ENCODE measurements around the gene GABRA5. TPM values are rescaled to one million over a fixed set of nuclear protein-coding genes. Genes with fewer than 3 reads are reported as not detected.
A peak's percentile ranks its signal among the peaks of the same experiment; 100 is the strongest.

The GABRA5 gene
- total and polyA plus RNA-seq, 2 of the 8 experiments (the other 6 are each of a cell fraction or from before 2014, with no cell fraction given) = 15.0 to 29.6 TPM

DNA sequence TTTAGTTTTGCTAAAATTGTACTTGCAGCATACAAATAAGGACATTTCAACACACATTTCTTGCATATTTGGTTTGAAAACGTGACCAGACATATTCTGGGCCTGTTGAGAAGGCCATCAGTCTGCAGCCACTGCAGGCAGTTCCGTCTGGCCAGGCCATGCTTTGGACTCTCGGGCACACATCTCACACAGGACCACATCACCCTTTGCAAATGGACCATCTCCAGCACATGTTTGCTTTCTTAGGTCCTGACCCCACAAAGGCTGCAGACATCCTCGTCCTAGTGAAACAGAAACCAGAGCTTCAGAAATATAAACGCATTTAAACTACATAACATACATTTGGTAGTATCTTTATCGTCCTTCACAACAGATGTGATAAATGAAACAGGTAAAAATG is 24.1 kb downstream of the GABRA5 start:
- no peaks in the 10 kb centered on the region for H3K36me3 ChIP-seq (ENCODE audit: control insufficient read depth in 2 of 4, insufficient read depth in 4 of 4, low read length in 3 of 4)
- H2BK12ac ChIP-seq (ENCODE audit: low read depth, low read length) = no peak overlapping the region
- H3K56ac ChIP-seq (replicated peaks; ENCODE audit: insufficient read length, low read depth, low read length) = no peak overlapping the region
- no peaks in the 10 kb centered on the region; a peak in 1 of 7 replicates for H3K27me3 ChIP-seq (replicated peaks in 1 of 4; ENCODE audit: control insufficient read depth in 3 of 4, extremely low read depth in 1 of 4, insufficient read depth in 3 of 4, low read length in 3 of 4)
- H3K23ac ChIP-seq (ENCODE audit: insufficient read length) = no peak overlapping the region
- no peak overlapping the region for H3K9ac ChIP-seq (replicated peaks in 1 of 4; ENCODE audit: extremely low read depth in 1 of 4, low read depth in 3 of 4, low read length in 3 of 4)
- H3K4me2 ChIP-seq (ENCODE audit: insufficient read depth in 1 of 2, low read depth in 2 of 2, low read length in 2 of 2) = no peak overlapping the region
- peaks cover 0 to 5% (median 4%) of the 10 kb centered on the region in 4 experiments; a peak in 4 of 7 replicates for H3K4me1 ChIP-seq (replicated peaks in 1 of 4; ENCODE audit: control insufficient read depth in 3 of 4, insufficient read depth in 4 of 4, low read length in 3 of 4)
- H4K20me1 ChIP-seq (replicated peaks in 1 of 2; ENCODE audit: control insufficient read depth in 1 of 2, insufficient read depth in 2 of 2, low read length in 2 of 2) = peaks cover 0 to 6% of the 10 kb centered on the region in 2 experiments
- no peak overlapping the region for H3K4ac ChIP-seq (replicated peaks; ENCODE audit: insufficient read length, low read depth, low read length)
- peak overlapping the region; percentile 53 for H4K91ac ChIP-seq (replicated peaks; ENCODE audit: insufficient read length, low read length)
- TF ChIP-seq KDM4A (IDR thresholded peaks at IDR 0.05; ENCODE audit: low read depth, low read length, severe bottlenecking) (no peak), CBX5 (IDR thresholded peaks at IDR 0.05; ENCODE audit: low read depth, low read length) (no peak)
- DNase-seq (ENCODE audit: low read depth in 1 of 2, low spot score in 2 of 2) (no peak), FAIRE-seq (no peak)
- H2BK5ac ChIP-seq (ENCODE audit: low read depth, low read length) = no peak overlapping the region
- 65% methylated on average over 6 of the region's 6 CpGs; no CpG with 5 or more reads in 1 of the 2 experiments for WGBS, 2 experiments (ENCODE audit: extremely low coverage in 1 of 2, insufficient coverage in 1 of 2, insufficient read length in 1 of 2, insufficient replicate concordance in 2 of 2, low coverage in 1 of 2, low lambda C conversion rate in 2 of 2, missing lambda C conversion rate in 1 of 2)
- no peaks in the 10 kb centered on the region for H3K9me3 ChIP-seq (ENCODE audit: insufficient read depth in 2 of 2, low read depth in 1 of 2, low read length in 1 of 2)
- no peak overlapping the region for H4K8ac ChIP-seq (ENCODE audit: extremely low read depth, insufficient read depth, low read length)
- no peak overlapping the region for H3K18ac ChIP-seq (ENCODE audit: extremely low read depth, low read length)
- H3K23me2 ChIP-seq (ENCODE audit: low read depth, low read length) = peaks cover 6% of the 10 kb centered on the region
- no peak overlapping the region for H2AK5ac ChIP-seq (ENCODE audit: low read depth, low read length)
- H3K27ac ChIP-seq (ENCODE audit: low read depth, low read length) = no peak overlapping the region
- H3K14ac ChIP-seq (ENCODE audit: insufficient read length) = no peak overlapping the region
- ChIA-PET CTCF (ENCODE audit: partially characterized antibody) (interaction anchor here (0.7 to 5.1 kb wide), 37 partner anchors 10 to 1190 kb away, joined by 3 to 71 read pairs (median 4); no protein-coding TSS in a partner anchor), POLR2A (ENCODE audit: partially characterized antibody) (interaction anchor here (0.8 to 0.9 kb wide), 2 partner anchors 78 to 136 kb away, joined by 3 read pairs; no protein-coding TSS in a partner anchor)
- H2BK120ac ChIP-seq (replicated peaks; ENCODE audit: low read depth, low read length) = no peak overlapping the region
- no peak overlapping the region for H2BK20ac ChIP-seq (ENCODE audit: low read length)
- H3K4me3 ChIP-seq (ENCODE audit: extremely low read depth in 1 of 4, insufficient read depth in 2 of 4, low read depth in 3 of 4, low read length in 4 of 4) = no peak overlapping the region
- H2BK15ac ChIP-seq (ENCODE audit: low read length) = no peak overlapping the region
- H2AFZ ChIP-seq (ENCODE audit: low read length) = no peak overlapping the region
- H4K5ac ChIP-seq (ENCODE audit: insufficient read length, low read depth, low read length) = no peak overlapping the region
- no peaks in the 10 kb centered on the region for H3K79me2 ChIP-seq (ENCODE audit: control insufficient read depth in 1 of 2, insufficient read depth in 2 of 2, low read length in 2 of 2)
- no peaks in the 10 kb centered on the region for H3K79me1 ChIP-seq (ENCODE audit: low read depth, low read length)

Data from H1 (cell line).